GM23338 (cell line): Measurements from ENCODE around the gene ADGRF1. TPM values are rescaled to one million over a fixed set of nuclear protein-coding genes. Genes with fewer than 3 reads are reported as not detected.

Source experiments
- ATAC-seq: fragments of 200-7000 bp; cut with Tn5 transposase; 3 replicates; pipeline ENCODE4 v1.9.1; 2020
- DNase-seq: peaks from one replicate; pipeline ENCODE4 v3.0.0-alpha.2; 2015; ENCODE audit warnings: low spot score
- H2AFZ ChIP-seq: fragments of 200-600 bp; sonication (generic); 2 replicates; pipeline ENCODE4 v1.8.0; 2016; ENCODE audit warnings: antibody characterized with exemption, mild to moderate bottlenecking, moderate library complexity
- H3F3A ChIP-seq: fragments of 200-600 bp; sonication (generic); replicated peaks from 2 replicates; pipeline ENCODE4 v1.8.0; 2017; ENCODE audit warnings: antibody characterized with exemption, mixed run types, low read depth
- H3K27ac ChIP-seq: fragments of 200-600 bp; sonication (generic); 2 replicates; pipeline ENCODE4 v1.6.1; 2016; ENCODE audit warnings: low read depth
- H3K27me3 ChIP-seq: fragments of 200-600 bp; sonication (generic); 2 replicates; pipeline ENCODE4 v1.8.0; 2016; ENCODE audit warnings: mild to moderate bottlenecking, mixed run types, moderate library complexity; ENCODE audit not compliant: insufficient read depth
- H3K36me3 ChIP-seq: fragments of 200-600 bp; sonication (generic); 2 replicates; pipeline ENCODE4 v1.8.0; 2016; ENCODE audit warnings: mild to moderate bottlenecking; ENCODE audit not compliant: insufficient read depth
- H3K4me1 ChIP-seq: fragments of 200-600 bp; sonication (generic); 2 replicates; pipeline ENCODE4 v1.8.0; 2016; ENCODE audit warnings: mild to moderate bottlenecking, moderate library complexity; ENCODE audit not compliant: insufficient read depth
- H3K4me2 ChIP-seq: fragments of 200-600 bp; sonication (generic); 2 replicates; pipeline ENCODE4 v1.7.1; 2017; ENCODE audit warnings: mixed run types
- H3K4me3 ChIP-seq: fragments of 200-600 bp; sonication (generic); 2 replicates; pipeline ENCODE4 v1.6.1; 2016; ENCODE audit warnings: mixed run types
- H3K79me2 ChIP-seq: fragments of 200-600 bp; sonication (generic); replicated peaks from 2 replicates; pipeline ENCODE4 v1.8.0; 2017; ENCODE audit warnings: mild to moderate bottlenecking; ENCODE audit not compliant: insufficient read depth
- H3K9me2 ChIP-seq: fragments of 200-600 bp; sonication (generic); 2 replicates; pipeline ENCODE4 v1.8.0; 2017; ENCODE audit not compliant: insufficient read depth
- H4K20me1 ChIP-seq: fragments of 200-600 bp; sonication (generic); replicated peaks from 2 replicates; pipeline ENCODE4 v1.8.0; 2017; ENCODE audit warnings: mild to moderate bottlenecking; ENCODE audit not compliant: insufficient read depth
- H3K27ac Mint-ChIP-seq: 2 replicates; pipeline ENCODE4 v1.8.0; 2020; ENCODE audit warnings: inconsistent platforms, mild to moderate bottlenecking, moderate library complexity, mixed read lengths
- H3K27me3 Mint-ChIP-seq: 3 replicates; pipeline ENCODE4 v1.8.0; 2022; ENCODE audit warnings: low read depth, mild to moderate bottlenecking, moderate library complexity, mixed read lengths, inconsistent platforms; ENCODE audit not compliant: insufficient read depth, poor library complexity
- H3K36me3 Mint-ChIP-seq: 3 replicates; pipeline ENCODE4 v1.8.0; 2021; ENCODE audit warnings: low read depth, mild to moderate bottlenecking, inconsistent platforms, moderate library complexity, mixed read lengths
- H3K4me1 Mint-ChIP-seq: 3 replicates; pipeline ENCODE4 v1.8.0; 2020; ENCODE audit warnings: mild to moderate bottlenecking, inconsistent platforms, mixed read lengths
- H3K4me3 Mint-ChIP-seq: 3 replicates; pipeline ENCODE4 v1.8.0; 2021; ENCODE audit warnings: moderate library complexity, mild to moderate bottlenecking, inconsistent platforms, mixed read lengths
- H3K9me3 Mint-ChIP-seq: 3 replicates; pipeline ENCODE4 v1.8.0; 2020; ENCODE audit warnings: moderate library complexity, mild to moderate bottlenecking, inconsistent platforms, mixed read lengths
- CTCF ChIP-seq, 2 experiments: fragments of 200-600 bp in 1 of 2; sonication (generic) in 1 of 2; conservative IDR thresholded peaks; 2 replicates each; pipeline versions ENCODE4 v1.5.1 to v1.6.1; 2016 to 2017; ENCODE audit warnings: antibody characterized with exemption in 2 of 2, low read depth in 2 of 2, mild to moderate bottlenecking in 2 of 2, moderate library complexity in 1 of 2
- EZH2 ChIP-seq: fragments of 200-600 bp; sonication (generic); IDR thresholded peaks from one replicate; pipeline ENCODE4 v1.8.0; 2017; ENCODE audit warnings: antibody characterized with exemption, mild to moderate bottlenecking, low read depth; ENCODE audit not compliant: unreplicated experiment
- NANOG ChIP-seq: IDR thresholded peaks from 2 replicates; pipeline ENCODE4 v1.6.1; 2016; ENCODE audit warnings: antibody characterized with exemption, borderline replicate concordance
- POLR2AphosphoS5 ChIP-seq: IDR thresholded peaks from 2 replicates; pipeline ENCODE4 v1.6.1; 2016; ENCODE audit warnings: antibody characterized with exemption, low read depth
- ZNF462 ChIP-seq: fragments of 250-450 bp; sonication (Bioruptor Pico); IDR thresholded peaks from 2 replicates; pipeline ENCODE4 v1.5.0; 2020; ENCODE audit warnings: mild to moderate bottlenecking, moderate library complexity
- polyA plus RNA-seq: library from polyadenylated mRNA; unstranded; fragments of >200 nt; fragmentation: Nextera tagmentation; extraction: Ambion mirVana; gene quantifications from 2 replicates; pipeline ENCODE4 v1.2.1, GENCODE V29; 2016
- total RNA-seq: library from RNA; depleted of rRNA; stranded (reverse); fragments of >200 nt; shearing (Covaris generic); gene quantifications from 2 replicates; pipeline ENCODE4 v1.2.3, GENCODE V29; 2014

Gene ADGRF1
- total and polyA plus RNA-seq, 2 experiments from 2014 or later, result not detected

- no peak for TF ChIP-seq ZNF462 (CRISPR knock-in tag)
- TF ChIP-seq CTCF (conservative IDR thresholded peaks at IDR 0.05; ENCODE audit: low read depth in 2 of 2), result no peak
Observed at GRCh38 chr6:46963626-46964025, 78.5 kb downstream of the ADGRF1 start (continued).

GRCh38 chr6:46963039-46963438 is 79.1 kb downstream of the ADGRF1 start:
- no peak overlapping the region for H3K4me3 Mint-ChIP-seq
- no peaks in the 10 kb centered on the region for H3K36me3 ChIP-seq
- peak; percentile 50 for ATAC-seq
- H3K79me2 ChIP-seq, result no peaks in the 10 kb centered on the region
- no peaks in the 10 kb centered on the region for H3K4me1 Mint-ChIP-seq
- H3K36me3 Mint-ChIP-seq, result no peaks in the 10 kb centered on the region
- H3K4me1 ChIP-seq, result peaks cover 8% of the 10 kb centered on the region; the same call in 1 of the 2 replicates
- no peak overlapping the region for H3K4me3 ChIP-seq
- H3K27me3 Mint-ChIP-seq, result no peaks in the 10 kb centered on the region
- H3K9me2 ChIP-seq, result peaks cover 7% of the 10 kb centered on the region
- no peak overlapping the region for H2AFZ ChIP-seq
- H3K4me2 ChIP-seq, result peak overlapping the region; percentile 18; the same call in 1 of the 2 replicates
- H3K27me3 ChIP-seq, result no peaks in the 10 kb centered on the region
- no peaks in the 10 kb centered on the region for H3K9me3 Mint-ChIP-seq
- H3K27ac ChIP-seq, result no peak overlapping the region
- no peak for DNase-seq
- no peaks in the 10 kb centered on the region for H3F3A ChIP-seq
- H3K27ac Mint-ChIP-seq, result no peak overlapping the region
- no peaks in the 10 kb centered on the region for H4K20me1 ChIP-seq
- TF ChIP-seq POLR2AphosphoS5 (no peak), EZH2 (no peak), ZNF462 (CRISPR knock-in tag) (peak; percentile 83), NANOG (no peak)
